HG02852 (cell line): Measurements from ENCODE around the gene RRN3.
"Not testable (repeated sequence)": the region's sequence is repeated elsewhere in the genome, so short reads cannot be mapped to it uniquely, and the experiment has no call there.

Experiments used
- ATAC-seq: cut with Tn5 transposase; IDR thresholded peaks from one replicate; pipeline ENCODE4 v1.9.1; 2021; ENCODE audit warnings: mild to moderate bottlenecking, moderate library complexity; ENCODE audit not compliant: unreplicated experiment

Gene RRN3

DNA sequence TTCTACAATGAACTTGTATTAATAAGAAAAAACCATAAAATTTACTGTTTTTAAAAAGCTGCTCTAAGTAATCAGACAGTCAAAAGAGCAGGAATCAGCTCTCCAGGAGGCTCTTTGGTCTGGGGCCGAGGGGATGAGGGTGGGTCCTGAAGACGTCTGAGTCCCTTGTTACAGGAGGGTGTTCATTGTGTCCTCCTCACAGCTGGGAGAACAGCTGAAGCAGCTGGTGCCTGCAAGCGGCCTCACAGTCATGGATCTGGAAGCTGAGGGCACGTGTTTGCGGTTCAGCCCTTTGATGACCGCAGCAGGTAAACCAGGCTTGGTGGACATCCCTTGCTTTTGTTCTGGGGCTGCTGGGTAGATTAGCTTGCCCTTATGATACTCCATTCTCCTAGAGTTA, 64.3 kb downstream of the RRN3 start:
- not testable (repeated sequence) for ATAC-seq

DNA sequence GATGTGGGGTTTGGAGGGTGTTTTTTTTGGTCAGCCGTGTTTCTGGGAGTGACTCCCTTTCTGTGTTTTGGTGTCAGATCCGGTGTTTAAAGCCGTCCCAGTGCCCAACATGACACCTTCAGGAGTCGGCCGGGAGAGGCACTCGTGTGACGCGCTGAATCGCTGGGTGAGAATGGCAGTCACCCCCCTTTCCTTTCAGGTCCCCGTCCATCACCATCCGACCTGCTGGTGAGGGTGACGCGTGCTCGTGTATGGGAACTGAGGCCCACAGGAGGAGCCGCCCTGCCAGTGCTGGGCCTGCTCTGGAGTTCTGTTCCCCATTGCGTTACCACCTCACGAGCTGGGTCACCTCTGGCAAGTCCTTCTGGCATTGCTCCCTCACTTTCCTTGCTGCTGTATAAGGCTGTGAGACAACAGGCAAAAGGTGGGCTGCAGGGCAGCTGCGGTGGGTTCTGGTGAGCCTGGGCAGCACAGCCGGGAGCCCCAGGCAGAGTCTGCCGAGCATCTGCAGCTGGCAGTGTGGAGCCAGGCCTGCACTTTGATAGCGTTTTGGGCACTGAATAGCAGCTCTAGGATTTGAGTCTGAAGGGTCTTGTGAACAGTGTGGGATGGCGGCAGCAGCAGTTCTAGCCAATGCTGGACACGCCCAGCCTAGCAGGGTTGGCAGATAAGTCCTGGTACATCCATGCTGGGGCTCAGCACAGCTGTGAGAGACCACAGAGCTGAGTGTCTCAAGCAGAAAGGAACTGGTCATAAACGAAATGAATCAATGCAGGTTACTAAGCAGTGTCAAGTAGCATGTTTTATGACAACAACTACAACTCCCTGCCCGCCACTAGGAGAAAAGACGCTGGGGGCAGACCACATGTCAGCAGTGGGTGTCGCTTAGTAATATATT, 65.0 kb downstream of the RRN3 start:
- ATAC-seq: not testable (repeated sequence)

DNA sequence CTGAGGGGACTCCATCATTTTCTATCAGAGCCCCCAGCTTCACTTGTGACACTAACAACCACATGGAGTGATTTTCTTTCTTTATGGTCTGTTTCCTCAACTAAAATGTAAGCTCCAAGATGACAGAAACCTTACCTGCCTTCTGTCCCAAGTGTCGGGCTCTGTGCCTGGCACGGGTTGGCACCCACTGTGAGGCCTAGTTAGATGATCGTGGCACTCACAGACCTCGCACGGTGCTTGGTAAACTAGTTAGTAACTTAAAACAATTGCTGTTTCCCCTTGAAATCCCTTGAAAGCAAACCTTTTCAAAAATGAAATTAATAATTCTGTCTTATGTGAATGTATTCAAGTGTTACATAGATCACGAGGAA, 65.7 kb downstream of the RRN3 start:
- ATAC-seq: not testable (repeated sequence)

DNA sequence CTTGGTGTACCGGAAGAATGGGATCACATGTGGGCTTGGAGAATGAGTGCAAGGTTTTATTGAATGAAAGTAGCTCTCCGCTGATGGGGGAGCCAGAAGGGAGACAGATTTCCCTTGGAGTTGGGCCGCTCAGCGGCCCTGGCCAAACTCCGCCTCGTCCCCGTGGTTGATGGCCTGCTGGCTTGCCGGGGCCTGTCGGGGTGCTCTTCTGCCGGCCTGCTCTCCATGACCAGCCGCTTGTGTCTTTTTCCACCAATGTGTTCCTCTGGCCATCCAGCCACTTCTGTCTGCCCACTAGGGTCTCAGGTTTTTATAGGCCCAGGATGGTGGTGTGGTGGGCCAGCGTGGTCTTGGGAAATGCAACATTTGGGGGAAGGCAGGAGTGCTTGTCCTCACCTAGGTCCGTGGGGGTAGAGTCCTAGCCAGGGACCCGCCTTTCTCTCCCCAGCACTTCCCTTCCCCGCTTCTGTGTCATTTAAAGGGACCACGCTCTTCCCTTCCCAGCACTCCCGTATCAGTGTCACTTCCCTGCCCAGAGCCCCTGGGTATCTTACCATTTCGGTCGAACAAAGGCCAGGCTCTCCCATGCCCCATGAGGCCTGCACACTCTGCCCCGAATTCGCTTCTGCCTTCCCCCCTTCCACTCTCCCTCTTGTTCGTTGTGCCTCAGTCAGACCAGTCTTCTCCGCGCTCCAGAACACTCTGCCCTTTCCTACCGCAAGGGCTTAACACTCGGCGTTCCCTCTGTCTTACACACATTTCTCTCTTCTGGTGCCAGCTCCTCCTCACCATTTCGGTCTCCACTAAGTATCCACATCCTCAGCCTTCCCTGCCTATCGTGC, 66.3 kb downstream of the RRN3 start:
- ATAC-seq: not testable (repeated sequence)

- not testable (repeated sequence) for ATAC-seq
Observed at GRCh38 chr16:15027051-15027450, 67.0 kb downstream of the RRN3 start.

DNA sequence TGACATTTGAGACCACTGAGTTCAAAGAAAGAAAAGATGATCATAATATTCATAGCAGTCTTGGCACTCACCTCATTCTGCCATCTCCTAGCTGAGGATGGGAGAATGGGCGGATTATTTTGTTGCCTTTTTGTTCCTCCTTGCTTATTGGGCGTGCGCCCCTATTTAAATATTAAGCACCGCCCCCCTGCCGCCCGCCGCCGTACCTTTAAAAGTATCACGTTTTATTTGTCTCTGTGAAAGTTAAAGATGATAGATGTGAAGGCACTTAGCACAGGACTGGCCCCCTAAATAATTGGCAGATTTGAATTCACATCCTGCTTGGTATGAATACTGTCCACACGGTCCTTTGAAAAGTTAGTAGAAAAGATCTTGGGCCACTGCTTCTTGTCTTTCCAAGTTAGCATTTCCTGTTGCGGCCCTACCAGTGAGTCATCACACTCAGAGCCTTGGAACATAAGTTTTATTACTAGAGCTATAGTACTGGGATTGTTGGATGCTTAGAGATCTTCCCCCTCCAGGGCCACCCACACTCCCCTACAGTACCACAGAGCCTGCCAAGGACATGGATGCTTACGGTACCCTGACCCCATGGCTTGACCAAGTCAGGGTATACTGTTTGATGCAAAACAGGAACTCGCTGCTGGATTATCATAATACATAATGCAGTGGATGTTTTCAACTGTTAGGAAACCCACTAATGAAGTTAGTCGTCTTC, 68.7 kb downstream of the RRN3 start:
- not testable (repeated sequence) for ATAC-seq

DNA sequence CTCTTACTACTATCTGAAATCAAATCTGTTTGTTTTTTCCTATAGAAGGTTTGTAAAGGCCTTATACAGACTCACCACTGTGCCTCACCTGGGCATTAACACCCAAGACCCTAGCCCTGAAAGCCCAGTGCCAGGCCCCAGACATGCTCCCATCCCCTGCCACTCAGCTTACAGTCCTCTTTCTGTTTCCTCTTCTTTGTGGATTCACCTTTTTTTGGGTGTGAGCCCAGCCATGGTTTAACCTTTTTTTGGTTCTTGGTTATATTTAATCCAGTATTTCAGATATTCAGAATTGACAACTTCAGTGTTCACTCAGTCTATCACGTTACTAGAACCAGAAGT, 69.2 kb downstream of the RRN3 start:
- ATAC-seq: not testable (repeated sequence)

DNA sequence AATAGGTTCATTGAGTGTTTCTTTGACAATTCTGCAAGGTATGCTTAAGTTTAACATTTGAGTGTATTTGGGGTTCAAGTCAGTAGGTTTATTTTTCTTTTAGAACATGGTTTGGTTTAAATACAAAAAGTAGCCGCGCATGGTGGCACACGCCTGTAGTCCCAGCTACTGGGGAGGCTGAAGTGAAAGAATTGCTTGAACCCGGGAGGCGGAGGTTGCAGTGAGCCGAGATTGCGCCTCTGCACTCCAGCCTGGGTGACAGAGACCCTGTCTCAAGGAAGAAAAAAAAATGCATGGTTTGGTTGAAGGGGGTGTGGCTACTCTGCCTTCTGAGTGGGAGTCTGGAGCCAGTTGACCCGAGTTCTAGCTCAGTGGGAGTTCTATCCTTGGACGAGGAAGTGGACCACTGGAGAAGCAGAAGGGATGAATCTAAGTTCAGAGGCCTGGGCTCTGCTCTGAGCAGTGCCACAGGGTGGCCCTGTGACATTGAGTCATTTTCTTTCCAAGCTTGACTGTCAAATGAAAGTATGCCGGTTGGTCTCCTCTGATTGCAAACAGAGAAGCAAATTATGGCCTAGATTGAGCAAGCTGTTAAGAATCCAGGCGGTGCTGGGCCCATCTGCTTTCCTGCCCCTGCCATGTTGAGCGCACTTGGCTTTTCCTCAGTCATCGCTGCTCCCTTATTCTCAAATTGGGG, 70.5 kb downstream of the RRN3 start:
- not testable (repeated sequence) for ATAC-seq

GRCh38 chr16:15022194-15022593, 71.9 kb downstream of the RRN3 start:
- peak; percentile 62 for ATAC-seq

GRCh38 chr16:15021429-15021828, 72.6 kb downstream of the RRN3 start:
- ATAC-seq: not testable (repeated sequence)

DNA sequence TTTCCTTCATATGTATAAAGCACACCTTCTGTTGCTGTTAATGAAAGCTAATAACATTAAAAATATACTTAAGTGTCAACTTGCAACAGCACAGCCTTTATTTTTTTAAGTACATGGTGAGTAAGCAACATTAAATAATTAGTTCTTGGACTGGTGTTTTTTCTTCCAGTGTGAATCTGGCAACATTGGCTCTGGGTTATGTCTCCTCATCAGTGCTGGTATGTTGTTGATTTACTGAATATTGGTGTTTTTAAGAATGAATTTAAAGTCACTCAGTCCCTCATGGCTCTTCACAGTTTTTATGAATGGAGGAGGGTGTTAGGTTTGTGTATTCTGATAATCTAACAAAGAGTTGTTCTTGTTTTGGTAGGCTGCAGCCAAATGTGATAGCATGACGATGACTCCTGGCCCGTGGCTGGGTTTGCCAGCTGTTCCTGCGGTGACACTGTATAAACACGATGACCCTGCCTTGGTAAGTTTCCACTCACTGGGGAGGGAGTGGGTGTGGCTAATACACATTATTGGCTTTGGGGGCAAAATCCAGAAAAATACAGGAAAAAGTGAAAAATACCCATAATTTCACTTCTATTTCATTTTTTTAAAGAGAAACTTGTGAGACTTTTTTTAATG, 77.0 kb downstream of the RRN3 start:
- not testable (repeated sequence) for ATAC-seq

GRCh38 chr16:15016354-15016753, 77.7 kb downstream of the RRN3 start:
- ATAC-seq: not testable (repeated sequence)

DNA sequence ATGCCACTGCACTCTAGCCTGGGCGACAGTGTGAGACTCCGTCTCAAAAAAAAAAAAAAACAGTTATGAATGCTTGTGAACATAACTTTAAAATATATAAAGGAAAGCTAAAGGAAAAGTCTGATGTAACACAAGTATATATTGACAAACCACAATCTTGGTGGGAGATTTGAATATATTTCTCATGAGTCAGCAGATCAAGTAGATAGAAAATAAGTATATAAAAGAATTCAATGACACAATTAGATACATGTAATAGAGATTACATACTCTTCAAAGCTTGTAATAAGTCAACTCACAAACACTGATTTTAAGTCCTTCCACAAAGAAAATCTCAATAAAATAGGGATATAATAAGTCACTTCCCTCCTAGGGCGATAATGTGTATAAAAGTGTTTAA, 78.4 kb downstream of the RRN3 start:
- ATAC-seq: not testable (repeated sequence)

DNA sequence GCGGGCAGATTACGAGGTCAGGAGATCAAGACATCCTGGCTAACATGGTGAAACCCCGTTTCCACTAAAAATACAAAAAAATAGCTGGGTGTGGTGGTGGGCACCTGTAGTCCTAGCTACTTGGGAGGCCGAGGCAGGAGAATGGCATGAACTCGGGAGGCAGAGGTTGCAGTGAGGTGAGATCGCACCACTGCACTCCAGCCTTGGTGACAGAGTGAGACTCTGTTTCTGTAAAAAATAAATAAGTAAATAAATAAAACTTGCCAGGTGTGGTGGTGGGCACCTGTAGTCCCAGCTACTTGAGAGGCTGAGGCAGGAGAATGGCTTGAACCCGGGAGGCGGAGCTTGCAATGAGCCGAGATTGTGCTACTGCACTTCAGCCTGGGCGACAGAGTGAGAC, 81.1 kb downstream of the RRN3 start:
- ATAC-seq: not testable (repeated sequence)
